Smooth muscle cell (in vitro differentiated cells): Measurements from ENCODE around the gene DAB2IP. TPM values are rescaled to one million over a fixed set of nuclear protein-coding genes. Genes with fewer than 3 reads are reported as not detected.

Experiments
- DNase-seq: peaks from one replicate; lab custom pipeline; 2025; ENCODE audit not compliant: unreplicated experiment; lab: John Stamatoyannopoulos, UW
- H2AFZ ChIP-seq: fragments of 200-600 bp; sonication (generic); 2 replicates; pipeline ENCODE4 v1.6.0; 2016; ENCODE audit warnings: antibody characterized with exemption, low read depth, mild to moderate bottlenecking
- H3F3A ChIP-seq: fragments of 200-600 bp; sonication (generic); 2 replicates; pipeline ENCODE4 v1.6.0; 2017; ENCODE audit warnings: antibody characterized with exemption, low read depth
- H3K27ac ChIP-seq: fragments of 200-600 bp; sonication (generic); 2 replicates; pipeline ENCODE4 v1.5.1; 2016; ENCODE audit warnings: low read depth, mild to moderate bottlenecking
- H3K27me3 ChIP-seq: fragments of 200-600 bp; sonication (generic); 2 replicates; pipeline ENCODE4 v1.6.1; 2016; ENCODE audit warnings: low read depth, mild to moderate bottlenecking
- H3K36me3 ChIP-seq: fragments of 200-600 bp; sonication (generic); 2 replicates; pipeline ENCODE4 v1.5.1; 2016; ENCODE audit warnings: low read depth
- H3K4me1 ChIP-seq: fragments of 200-600 bp; sonication (generic); 2 replicates; pipeline ENCODE4 v1.5.1; 2016; ENCODE audit warnings: low read depth
- H3K4me2 ChIP-seq: fragments of 200-600 bp; sonication (generic); 2 replicates; pipeline ENCODE4 v1.6.0; 2016; ENCODE audit warnings: mild to moderate bottlenecking
- H3K4me3 ChIP-seq: fragments of 200-600 bp; sonication (generic); 2 replicates; pipeline ENCODE4 v1.5.1; 2016; ENCODE audit warnings: mild to moderate bottlenecking
- H3K79me2 ChIP-seq: fragments of 200-600 bp; sonication (generic); 2 replicates; pipeline ENCODE4 v1.6.0; 2016; ENCODE audit warnings: low read depth, mild to moderate bottlenecking
- H3K9ac ChIP-seq: fragments of 200-600 bp; sonication (generic); 2 replicates; pipeline ENCODE4 v1.6.0; 2016; ENCODE audit warnings: low read depth
- H3K9me3 ChIP-seq: fragments of 200-600 bp; sonication (generic); replicated peaks from 2 replicates; pipeline ENCODE4 v1.5.1; 2016; ENCODE audit warnings: low read depth
- H4K20me1 ChIP-seq: fragments of 200-600 bp; sonication (generic); 2 replicates; pipeline ENCODE4 v1.6.0; 2016; ENCODE audit warnings: low read depth
- CTCF ChIP-seq: fragments of 200-600 bp; sonication (generic); IDR thresholded peaks from 2 replicates; pipeline ENCODE4 v1.5.1; 2017; ENCODE audit warnings: borderline replicate concordance, mild to moderate bottlenecking, antibody characterized with exemption; ENCODE audit not compliant: insufficient read depth, poor library complexity, severe bottlenecking
- WGBS: methylation state at CpG from one replicate; pipeline ENCODE4 v1.1.7; 2016; ENCODE audit warnings: low lambda C conversion rate; 5-methylcytosine and 5-hydroxymethylcytosine counted together
- polyA plus RNA-seq: library from polyadenylated mRNA; unstranded; fragments of >200 nt; fragmentation: Nextera tagmentation; extraction: Ambion mirVana; gene quantifications from 2 replicates; pipeline ENCODE4 v1.2.1, GENCODE V29; 2016
- total RNA-seq: library from RNA; depleted of rRNA; stranded (reverse); fragments of >200 nt; gene quantifications from 2 replicates; pipeline ENCODE4 v1.2.3, GENCODE V29; 2014

DAB2IP gene
- total and polyA plus RNA-seq, 2 experiments from 2014 or later, result 10.4 to 15.5 TPM

GRCh38 chr9:121766081-121766683, 114.7 kb downstream of the DAB2IP start:
- Histone ChIP-seq H3F3A (no peaks in the 10 kb centered on the region), H3K27me3 (no peaks in the 10 kb centered on the region), H3K9ac (no peak overlapping the region), H2AFZ (no peak overlapping the region), H3K4me3 (no peak overlapping the region), H3K4me2 (no peak overlapping the region), H3K27ac (no peak overlapping the region), H4K20me1 (peaks cover 10% of the 10 kb centered on the region), H3K9me3 (no peaks in the 10 kb centered on the region), H3K4me1 (no peaks in the 10 kb centered on the region), H3K79me2 (no peaks in the 10 kb centered on the region), H3K36me3 (no peaks in the 10 kb centered on the region)
- TF ChIP-seq CTCF, result no peak
- WGBS, result 99% methylated on average over 19 of the region's 19 CpGs
- DNase-seq, result no peak

- Histone ChIP-seq H3K79me2 (no peaks in the 10 kb centered on the region), H3F3A (no peaks in the 10 kb centered on the region), H4K20me1 (peaks cover 7% of the 10 kb centered on the region), H3K27ac (no peak overlapping the region), H3K4me2 (no peak overlapping the region), H3K4me3 (no peak overlapping the region), H3K36me3 (no peaks in the 10 kb centered on the region), H3K9ac (no peak overlapping the region), H3K9me3 (no peaks in the 10 kb centered on the region), H3K27me3 (no peaks in the 10 kb centered on the region), H2AFZ (no peak overlapping the region), H3K4me1 (no peaks in the 10 kb centered on the region)
- no peak for TF ChIP-seq CTCF
- WGBS, result 89% methylated on average over 9 of the region's 9 CpGs
- DNase-seq, result no peak
These were observed 115.8 kb downstream of the DAB2IP start for GRCh38 chr9:121767171-121767769.

GRCh38 chr9:121768416-121769015, 117.1 kb downstream of the DAB2IP start:
- Histone ChIP-seq H3K27me3 (no peaks in the 10 kb centered on the region), H3K36me3 (no peaks in the 10 kb centered on the region), H4K20me1 (peaks cover 2% of the 10 kb centered on the region), H3K9me3 (no peaks in the 10 kb centered on the region), H3K9ac (no peak overlapping the region), H3K79me2 (no peaks in the 10 kb centered on the region), H2AFZ (no peak overlapping the region), H3K4me2 (no peak overlapping the region), H3K4me1 (no peaks in the 10 kb centered on the region), H3F3A (no peaks in the 10 kb centered on the region), H3K27ac (no peak overlapping the region), H3K4me3 (no peak overlapping the region)
- TF ChIP-seq CTCF, result no peak
- no peak for DNase-seq
- WGBS, result 97% methylated on average over 15 of the region's 15 CpGs

GRCh38 chr9:121769939-121770338, 118.5 kb downstream of the DAB2IP start:
- H2AFZ ChIP-seq, result no peak overlapping the region
- no peaks in the 10 kb centered on the region for H3K79me2 ChIP-seq
- peaks cover 2% of the 10 kb centered on the region for H4K20me1 ChIP-seq
- DNase-seq, result no peak
- H3K9ac ChIP-seq, result no peak overlapping the region
- H3K4me1 ChIP-seq, result no peaks in the 10 kb centered on the region
- no peak overlapping the region for H3K4me2 ChIP-seq
- H3K4me3 ChIP-seq, result no peak overlapping the region
- TF ChIP-seq CTCF, result no peak
- no peaks in the 10 kb centered on the region for H3K36me3 ChIP-seq
- no peak overlapping the region for H3K27ac ChIP-seq
- 100% methylated on average over 4 of the region's 4 CpGs for whole genome bisulfite sequencing
- no peaks in the 10 kb centered on the region for H3K27me3 ChIP-seq
- no peaks in the 10 kb centered on the region for H3K9me3 ChIP-seq
- H3F3A ChIP-seq, result no peaks in the 10 kb centered on the region
